GM10266 (cell line): ENCODE measurements around the gene NECAB2.

Experiments used
- DNase-seq: peaks from one replicate; pipeline ENCODE4 v3.0.0; 2012; ENCODE audit errors: extremely low spot score
- TF ChIP-seq, protein P1 (sequence below): IDR thresholded peaks from 2 replicates; pipeline ENCODE4 v1.5.1; 2012; ENCODE audit warnings: mild to moderate bottlenecking, low read depth; ENCODE audit not compliant: control insufficient read depth, insufficient read depth; ENCODE audit errors: missing control alignments

The NECAB2 gene

DNA sequence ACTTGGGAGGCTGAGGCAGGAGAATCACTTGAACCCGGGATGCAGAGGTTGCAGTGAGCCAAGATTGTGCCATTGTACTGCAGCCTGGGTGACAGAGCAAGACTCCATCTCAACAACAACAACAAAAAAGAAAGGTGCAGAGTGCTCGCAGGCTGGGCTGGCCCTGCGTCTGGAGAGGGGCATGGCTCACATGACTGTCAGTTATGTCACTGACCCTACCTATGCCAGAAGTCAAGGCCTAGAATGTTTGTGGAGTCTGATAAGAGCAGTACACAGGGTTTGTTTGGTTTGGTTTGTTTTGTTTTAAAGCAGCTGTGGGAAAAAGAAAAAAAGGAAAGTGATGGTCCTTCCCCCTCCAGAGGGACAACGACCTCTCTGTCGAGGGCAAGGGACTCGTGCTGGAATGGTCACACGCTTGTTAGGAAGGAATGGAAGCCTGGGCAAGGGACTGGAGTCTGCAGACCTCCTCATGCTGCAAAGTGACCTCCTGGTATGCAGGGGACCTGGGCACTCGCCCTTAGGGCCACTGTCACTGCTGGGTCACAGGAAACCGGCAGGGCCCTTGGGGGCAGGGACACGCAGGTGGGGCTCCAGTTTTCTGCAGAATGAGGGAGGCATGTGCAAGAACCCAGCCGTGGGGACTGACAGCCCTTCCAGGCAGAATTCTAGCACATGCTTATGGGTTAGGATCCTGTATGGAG, 25.1 kb upstream of the NECAB2 start:
- TF ChIP-seq, protein P1, sequence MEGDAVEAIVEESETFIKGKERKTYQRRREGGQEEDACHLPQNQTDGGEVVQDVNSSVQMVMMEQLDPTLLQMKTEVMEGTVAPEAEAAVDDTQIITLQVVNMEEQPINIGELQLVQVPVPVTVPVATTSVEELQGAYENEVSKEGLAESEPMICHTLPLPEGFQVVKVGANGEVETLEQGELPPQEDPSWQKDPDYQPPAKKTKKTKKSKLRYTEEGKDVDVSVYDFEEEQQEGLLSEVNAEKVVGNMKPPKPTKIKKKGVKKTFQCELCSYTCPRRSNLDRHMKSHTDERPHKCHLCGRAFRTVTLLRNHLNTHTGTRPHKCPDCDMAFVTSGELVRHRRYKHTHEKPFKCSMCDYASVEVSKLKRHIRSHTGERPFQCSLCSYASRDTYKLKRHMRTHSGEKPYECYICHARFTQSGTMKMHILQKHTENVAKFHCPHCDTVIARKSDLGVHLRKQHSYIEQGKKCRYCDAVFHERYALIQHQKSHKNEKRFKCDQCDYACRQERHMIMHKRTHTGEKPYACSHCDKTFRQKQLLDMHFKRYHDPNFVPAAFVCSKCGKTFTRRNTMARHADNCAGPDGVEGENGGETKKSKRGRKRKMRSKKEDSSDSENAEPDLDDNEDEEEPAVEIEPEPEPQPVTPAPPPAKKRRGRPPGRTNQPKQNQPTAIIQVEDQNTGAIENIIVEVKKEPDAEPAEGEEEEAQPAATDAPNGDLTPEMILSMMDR: no peak
- no peak for DNase-seq

DNA sequence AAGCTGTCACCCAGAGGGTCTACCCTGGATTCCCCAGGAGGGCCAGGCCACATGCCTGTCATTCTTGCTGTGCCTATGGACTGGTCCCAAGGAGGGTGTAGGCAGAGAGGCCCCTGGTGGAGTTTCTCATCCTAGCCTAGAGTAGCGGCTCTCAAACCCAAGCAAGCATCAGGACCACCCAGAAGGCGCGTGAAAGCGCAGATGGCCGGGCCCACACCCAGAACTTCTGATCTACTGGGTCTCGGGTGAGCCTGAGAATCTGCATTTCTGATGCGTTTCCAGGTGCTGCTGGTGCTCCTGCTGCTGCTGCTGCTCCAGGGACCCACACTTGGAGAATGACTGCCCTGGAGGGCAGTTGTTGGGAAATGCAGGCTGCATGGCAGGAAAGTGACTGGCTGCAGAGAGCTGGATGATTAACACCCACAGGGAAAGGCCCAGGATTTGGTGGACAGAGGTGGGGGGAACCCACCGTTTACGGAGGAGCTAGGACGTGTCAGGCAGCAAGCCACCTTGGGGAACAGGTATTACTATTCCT, 24.5 kb upstream of the NECAB2 start:
- TF ChIP-seq, protein P1: no peak
- no peak for DNase-seq

DNA sequence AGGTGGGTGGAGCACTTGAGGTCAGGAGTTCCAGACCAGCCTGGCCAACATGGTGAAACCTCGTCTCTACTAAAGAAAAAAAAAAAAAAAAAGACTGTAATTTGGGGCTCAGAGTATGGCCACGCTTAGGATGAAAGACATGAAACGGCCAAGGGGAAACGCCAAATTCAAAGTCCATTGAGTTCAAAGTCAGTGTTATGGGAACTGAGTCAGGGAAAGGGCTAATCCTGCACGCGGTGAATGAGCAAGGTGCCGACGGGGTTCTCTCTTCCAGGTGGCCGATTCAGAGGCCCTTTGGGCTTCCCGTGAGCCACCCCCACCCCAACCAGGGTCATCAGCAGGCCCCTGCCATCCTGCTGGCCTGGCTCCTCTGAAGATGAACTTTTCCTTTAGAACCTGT, 22.5 kb upstream of the NECAB2 start:
- TF ChIP-seq, protein P1: no peak
- no peak for DNase-seq

DNA sequence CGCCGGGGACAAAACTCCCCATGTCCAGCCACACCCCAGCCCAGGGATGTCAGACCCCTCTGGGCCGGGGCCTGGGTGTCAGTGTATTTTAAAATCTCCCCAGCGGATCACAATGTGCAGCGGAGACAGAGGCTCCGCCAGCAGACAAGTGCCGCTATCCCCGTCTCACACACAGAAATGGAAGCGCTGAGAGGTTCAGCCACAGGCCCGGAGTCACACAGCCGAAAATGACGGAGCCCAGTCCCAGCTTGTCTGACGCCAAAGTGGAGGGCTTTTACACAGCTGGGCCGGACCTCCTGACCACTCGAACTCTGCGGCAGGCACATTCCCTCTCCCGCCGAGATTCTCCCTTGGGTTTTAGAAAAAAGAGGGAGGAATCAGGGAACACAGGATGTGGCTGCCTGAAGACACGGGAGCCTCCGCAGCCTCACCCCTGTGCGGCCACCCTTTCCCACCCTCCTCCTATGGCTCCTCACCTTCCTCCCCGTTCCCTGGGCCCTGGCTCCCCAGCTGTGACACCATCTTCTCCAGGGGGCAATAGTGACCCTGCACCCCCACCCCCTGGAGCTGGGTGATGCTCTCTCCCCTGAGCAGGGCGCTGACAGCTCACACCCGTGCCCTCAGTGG, 21.8 kb upstream of the NECAB2 start:
- TF ChIP-seq, protein P1: no peak
- DNase-seq: no peak

- DNase-seq: no peak
- TF ChIP-seq, protein P1: no peak
Observed at GRCh38 chr16:83946781-83947566, 21.1 kb upstream of the NECAB2 start.

DNA sequence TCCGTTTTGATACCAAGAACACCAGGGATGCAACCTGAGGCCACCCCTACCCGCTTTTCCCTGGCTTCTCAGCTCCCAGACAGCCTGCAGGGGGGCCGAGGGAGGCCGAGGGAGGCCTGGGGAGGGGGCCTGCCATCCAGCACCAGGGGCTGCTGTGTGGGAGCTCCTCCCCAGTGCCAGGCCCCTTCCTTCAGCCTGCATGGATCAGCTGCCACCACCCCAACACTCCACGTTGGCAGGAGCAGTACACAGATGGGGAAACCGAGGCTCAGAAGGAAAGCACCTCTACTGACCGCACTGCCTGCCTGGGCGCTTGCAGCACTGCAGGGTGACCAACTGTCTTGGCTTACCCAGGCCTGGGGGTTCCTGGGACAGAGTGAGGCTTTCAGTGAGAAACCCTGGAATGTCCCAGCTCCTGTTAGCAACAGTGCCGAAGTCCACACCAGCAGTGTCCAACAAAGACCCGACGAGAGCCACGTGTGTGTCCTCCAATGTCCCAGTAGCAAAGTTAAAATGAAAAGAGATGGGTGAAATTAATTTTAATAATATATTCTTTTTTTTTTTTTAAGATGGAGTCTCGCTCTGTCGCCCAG, 20.3 kb upstream of the NECAB2 start:
- no peak for DNase-seq
- TF ChIP-seq, protein P1: no peak
